ENCODE measurements around the gene IGF2R. TPM values are rescaled to one million over a fixed set of nuclear protein-coding genes. Genes with fewer than 3 reads are reported as not detected.
"Not testable (repeated sequence)": the region's sequence is repeated elsewhere in the genome, so short reads cannot be mapped to it uniquely, and the experiment has no call there.

The IGF2R gene
- polyA plus RNA-seq (2012; ENCODE audit: missing spikeins), result 20.1 TPM

GRCh38 chr6:159968295-159969203 lies at the start of gene IGF2R:
TSS of gene IGF2R (plus strand) at chr6:159969082. CDS start at chr6:159969247, 165 bp downstream.
- FAIRE-seq (peak; percentile 94), DNase-seq (ENCODE audit: insufficient read length) (peak; percentile 96)
- TF ChIP-seq TAF1 (IDR thresholded peaks at IDR 0.05; ENCODE audit: borderline replicate concordance, low read depth, low read length), result peak; percentile 58; the same call in 1 of the 2 replicates
- TF ChIP-seq POLR2AphosphoS5 (IDR thresholded peaks at IDR 0.05; ENCODE audit: low read depth, low read length), result peak; percentile 72
- peak; percentile 85; the same call in 1 of the 2 replicates for TF ChIP-seq POLR2A (IDR thresholded peaks at IDR 0.05; ENCODE audit: low read depth, low read length)

- FAIRE-seq (no peak), DNase-seq (ENCODE audit: insufficient read length) (no peak)
- TF ChIP-seq POLR2AphosphoS5 (IDR thresholded peaks at IDR 0.05; ENCODE audit: low read depth, low read length) (no peak), POLR2A (IDR thresholded peaks at IDR 0.05; ENCODE audit: low read depth, low read length) (no peak), TAF1 (IDR thresholded peaks at IDR 0.05; ENCODE audit: borderline replicate concordance, low read depth, low read length) (no peak)
Measured at GRCh38 chr6:159919800-159920199, 49.1 kb upstream of the IGF2R start.

- FAIRE-seq, result not testable (repeated sequence)
Measured at GRCh38 chr6:159924150-159924549, 44.7 kb upstream of the IGF2R start.

GRCh38 chr6:159926542-159927203 lies 42.2 kb upstream of the IGF2R start:
- TF ChIP-seq POLR2A (IDR thresholded peaks at IDR 0.05; ENCODE audit: low read depth, low read length) (no peak), POLR2AphosphoS5 (IDR thresholded peaks at IDR 0.05; ENCODE audit: low read depth, low read length) (no peak), TAF1 (IDR thresholded peaks at IDR 0.05; ENCODE audit: borderline replicate concordance, low read depth, low read length) (no peak)
- DNase-seq (ENCODE audit: insufficient read length), result no peak

More at GRCh38 chr6:159924150-159924549, 44.7 kb upstream of the IGF2R start:
- DNase-seq (ENCODE audit: insufficient read length), result not testable (repeated sequence)

GRCh38 chr6:159929819-159930218 lies 39.1 kb upstream of the IGF2R start:
- no peak for FAIRE-seq
- no peak for DNase-seq (ENCODE audit: insufficient read length)
- no peak for TF ChIP-seq POLR2A (IDR thresholded peaks at IDR 0.05; ENCODE audit: low read depth, low read length)
- no peak for TF ChIP-seq POLR2AphosphoS5 (IDR thresholded peaks at IDR 0.05; ENCODE audit: low read depth, low read length)
- TF ChIP-seq TAF1 (IDR thresholded peaks at IDR 0.05; ENCODE audit: borderline replicate concordance, low read depth, low read length), result no peak

More at GRCh38 chr6:159926542-159927203, 42.2 kb upstream of the IGF2R start:
- no peak for FAIRE-seq

- TF ChIP-seq TAF1 (IDR thresholded peaks at IDR 0.05; ENCODE audit: borderline replicate concordance, low read depth, low read length), result no peak
- no peak for TF ChIP-seq POLR2AphosphoS5 (IDR thresholded peaks at IDR 0.05; ENCODE audit: low read depth, low read length)
- TF ChIP-seq POLR2A (IDR thresholded peaks at IDR 0.05; ENCODE audit: low read depth, low read length), result no peak
- no peak for DNase-seq (ENCODE audit: insufficient read length)
- FAIRE-seq, result peak; percentile 93
Measured at GRCh38 chr6:159931112-159931511, 37.8 kb upstream of the IGF2R start.

GRCh38 chr6:159931846-159932245 lies 37.0 kb upstream of the IGF2R start:
- no peak for DNase-seq (ENCODE audit: insufficient read length)
- peak; percentile 40 for FAIRE-seq
- TF ChIP-seq POLR2AphosphoS5 (IDR thresholded peaks at IDR 0.05; ENCODE audit: low read depth, low read length), result no peak
- no peak for TF ChIP-seq TAF1 (IDR thresholded peaks at IDR 0.05; ENCODE audit: borderline replicate concordance, low read depth, low read length)
- TF ChIP-seq POLR2A (IDR thresholded peaks at IDR 0.05; ENCODE audit: low read depth, low read length), result no peak

GRCh38 chr6:159933077-159933476 lies 35.8 kb upstream of the IGF2R start:
- no peak for TF ChIP-seq POLR2A (IDR thresholded peaks at IDR 0.05; ENCODE audit: low read depth, low read length)
- TF ChIP-seq TAF1 (IDR thresholded peaks at IDR 0.05; ENCODE audit: borderline replicate concordance, low read depth, low read length), result no peak
- no peak for TF ChIP-seq POLR2AphosphoS5 (IDR thresholded peaks at IDR 0.05; ENCODE audit: low read depth, low read length)
- DNase-seq (ENCODE audit: insufficient read length) (no peak), FAIRE-seq (no peak)

GRCh38 chr6:159934181-159934580 lies 34.7 kb upstream of the IGF2R start:
- FAIRE-seq (no peak), DNase-seq (ENCODE audit: insufficient read length) (no peak)
- TF ChIP-seq POLR2AphosphoS5 (IDR thresholded peaks at IDR 0.05; ENCODE audit: low read depth, low read length) (no peak), POLR2A (IDR thresholded peaks at IDR 0.05; ENCODE audit: low read depth, low read length) (no peak), TAF1 (IDR thresholded peaks at IDR 0.05; ENCODE audit: borderline replicate concordance, low read depth, low read length) (no peak)

GRCh38 chr6:159935065-159935464 lies 33.8 kb upstream of the IGF2R start:
- FAIRE-seq, result no peak
- no peak for DNase-seq (ENCODE audit: insufficient read length)
- TF ChIP-seq TAF1 (IDR thresholded peaks at IDR 0.05; ENCODE audit: borderline replicate concordance, low read depth, low read length) (no peak), POLR2A (IDR thresholded peaks at IDR 0.05; ENCODE audit: low read depth, low read length) (no peak), POLR2AphosphoS5 (IDR thresholded peaks at IDR 0.05; ENCODE audit: low read depth, low read length) (no peak)

- FAIRE-seq, result no peak
- DNase-seq (ENCODE audit: insufficient read length), result no peak
- no peak for TF ChIP-seq POLR2AphosphoS5 (IDR thresholded peaks at IDR 0.05; ENCODE audit: low read depth, low read length)
- TF ChIP-seq POLR2A (IDR thresholded peaks at IDR 0.05; ENCODE audit: low read depth, low read length), result no peak
- TF ChIP-seq TAF1 (IDR thresholded peaks at IDR 0.05; ENCODE audit: borderline replicate concordance, low read depth, low read length), result no peak
Measured at GRCh38 chr6:159935633-159936032, 33.2 kb upstream of the IGF2R start.

Measured in GM12892 (cell line).